ENCODE measurements around the gene RABL3. TPM values are rescaled to one million over a fixed set of nuclear protein-coding genes. Genes with fewer than 3 reads are reported as not detected.
"Not testable (repeated sequence)": the region's sequence is repeated elsewhere in the genome, so short reads cannot be mapped to it uniquely, and the experiment has no call there.

RABL3 gene
- total RNA-seq, 1 experiment from 2014 or later: 18.2 TPM

- DNase-seq (ENCODE audit: low spot score): peak; percentile 60
- H3K27ac ChIP-seq (ENCODE audit: low read depth, low read length, poor library complexity, severe bottlenecking): no peak overlapping the region
- no peaks in the 10 kb centered on the region for H3K9me3 ChIP-seq (ENCODE audit: low read depth, low read length, poor library complexity, severe bottlenecking)
- intact Hi-C loops (cut with micrococcal nuclease; ENCODE audit: unreplicated experiment): loop anchor here (5.0 kb wide), 1 partner anchor 64 kb away; the partner anchor contains the start of genes GTF2E1 and RABL3
- no TSS peak for BruUV-seq (replicated peaks)
- H3K27me3 ChIP-seq (replicated peaks; ENCODE audit: insufficient read depth, low read depth, low read length, poor library complexity): no peaks in the 10 kb centered on the region
- ChIA-PET CTCF (no interaction called here), POLR2A (ENCODE audit: low non-redundant PET) (interaction anchor here (0.6 kb wide), 1 partner anchor 63 kb away, joined by 3 read pairs; no protein-coding TSS in a partner anchor)
- peaks cover 21% of the 10 kb centered on the region for H3K4me1 ChIP-seq (ENCODE audit: insufficient read depth, low read length, poor library complexity, severe bottlenecking)
- H3K4me3 ChIP-seq (ENCODE audit: low read depth, low read length, poor library complexity, severe bottlenecking): no peak overlapping the region
- H3K36me3 ChIP-seq (ENCODE audit: insufficient read depth, low read length, poor library complexity, severe bottlenecking): no peaks in the 10 kb centered on the region
- TF ChIP-seq EZH2 (IDR thresholded peaks at IDR 0.05; ENCODE audit: borderline replicate concordance, low read depth, low read length, poor library complexity, severe bottlenecking) (no peak), CTCF (conservative IDR thresholded peaks at IDR 0.05; ENCODE audit: low read depth, low read length) (no peak)
Measured at GRCh38 chr3:120678331-120678947, 63.9 kb downstream of the RABL3 start.

- H3K36me3 ChIP-seq (ENCODE audit: insufficient read depth, low read length, poor library complexity, severe bottlenecking); CTCF ChIA-PET; POLR2A ChIA-PET (ENCODE audit: low non-redundant PET); DNase-seq (ENCODE audit: low spot score); BruUV-seq (replicated peaks); H3K4me3 ChIP-seq (ENCODE audit: low read depth, low read length, poor library complexity, severe bottlenecking); H3K9me3 ChIP-seq (ENCODE audit: low read depth, low read length, poor library complexity, severe bottlenecking); H3K27ac ChIP-seq (ENCODE audit: low read depth, low read length, poor library complexity, severe bottlenecking); H3K27me3 ChIP-seq (replicated peaks; ENCODE audit: insufficient read depth, low read depth, low read length, poor library complexity): not testable (repeated sequence)
- peaks cover 22% of the 10 kb centered on the region for H3K4me1 ChIP-seq (ENCODE audit: insufficient read depth, low read length, poor library complexity, severe bottlenecking)
- intact Hi-C loops (cut with micrococcal nuclease; ENCODE audit: unreplicated experiment): loop anchor here (5.0 kb wide), 1 partner anchor 65 kb away; the partner anchor contains the start of genes GTF2E1 and RABL3
Measured at GRCh38 chr3:120677193-120677592, 65.1 kb downstream of the RABL3 start.

DNA sequence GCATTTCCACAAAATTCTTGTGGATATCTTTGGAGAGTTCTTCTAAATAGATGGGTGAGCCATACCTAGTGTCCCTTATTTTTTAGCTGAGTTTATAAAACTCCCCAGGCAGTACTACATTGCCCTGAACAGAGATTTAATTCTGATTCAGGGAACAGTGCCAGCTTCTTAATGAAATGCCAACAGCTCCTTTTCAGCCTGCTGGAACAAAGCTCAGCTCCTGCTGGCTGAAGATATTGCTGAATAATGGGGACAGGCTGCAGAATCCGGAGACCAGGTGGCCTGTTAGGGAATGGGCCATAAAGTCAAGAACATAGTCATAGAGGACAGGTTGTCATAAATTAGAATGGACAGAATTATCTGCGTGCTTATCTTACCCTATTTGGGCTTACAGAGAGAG, 69.2 kb downstream of the RABL3 start:
- Histone ChIP-seq H3K27me3 (replicated peaks; ENCODE audit: insufficient read depth, low read depth, low read length, poor library complexity) (no peaks in the 10 kb centered on the region), H3K27ac (ENCODE audit: low read depth, low read length, poor library complexity, severe bottlenecking) (no peak overlapping the region), H3K4me1 (ENCODE audit: insufficient read depth, low read length, poor library complexity, severe bottlenecking) (peaks cover 11% of the 10 kb centered on the region), H3K9me3 (ENCODE audit: low read depth, low read length, poor library complexity, severe bottlenecking) (no peaks in the 10 kb centered on the region), H3K4me3 (ENCODE audit: low read depth, low read length, poor library complexity, severe bottlenecking) (no peak overlapping the region), H3K36me3 (ENCODE audit: insufficient read depth, low read length, poor library complexity, severe bottlenecking) (no peaks in the 10 kb centered on the region)
- DNase-seq (ENCODE audit: low spot score): peak; percentile 75
- intact Hi-C loops (cut with micrococcal nuclease; ENCODE audit: unreplicated experiment): no loop called here
- POLR2A ChIA-PET (ENCODE audit: low non-redundant PET): interaction anchor here (0.6 kb wide), 1 partner anchor 58 kb away, joined by 7 read pairs; no protein-coding TSS in a partner anchor
- CTCF ChIA-PET: no interaction called here
- no peak for TF ChIP-seq CTCF (conservative IDR thresholded peaks at IDR 0.05; ENCODE audit: low read depth, low read length)
- no peak for TF ChIP-seq EZH2 (IDR thresholded peaks at IDR 0.05; ENCODE audit: borderline replicate concordance, low read depth, low read length, poor library complexity, severe bottlenecking)
- BruUV-seq (replicated peaks): no TSS peak

GRCh38 chr3:120670576-120670975, 71.7 kb downstream of the RABL3 start:
- DNase-seq (ENCODE audit: low spot score): no peak
- POLR2A ChIA-PET (ENCODE audit: low non-redundant PET): no interaction called here

More at GRCh38 chr3:120670576-120670975, 71.7 kb downstream of the RABL3 start:
- intact Hi-C loops (cut with micrococcal nuclease; ENCODE audit: unreplicated experiment): no loop called here
- H3K9me3 ChIP-seq (ENCODE audit: low read depth, low read length, poor library complexity, severe bottlenecking): no peaks in the 10 kb centered on the region
- no peak overlapping the region for H3K27ac ChIP-seq (ENCODE audit: low read depth, low read length, poor library complexity, severe bottlenecking)
- TF ChIP-seq EZH2 (IDR thresholded peaks at IDR 0.05; ENCODE audit: borderline replicate concordance, low read depth, low read length, poor library complexity, severe bottlenecking): no peak
- TF ChIP-seq CTCF (conservative IDR thresholded peaks at IDR 0.05; ENCODE audit: low read depth, low read length): no peak
- CTCF ChIA-PET: no interaction called here
- peaks cover 4% of the 10 kb centered on the region for H3K27me3 ChIP-seq (replicated peaks; ENCODE audit: insufficient read depth, low read depth, low read length, poor library complexity)
- H3K4me1 ChIP-seq (ENCODE audit: insufficient read depth, low read length, poor library complexity, severe bottlenecking): peaks cover 7% of the 10 kb centered on the region
- no peaks in the 10 kb centered on the region for H3K36me3 ChIP-seq (ENCODE audit: insufficient read depth, low read length, poor library complexity, severe bottlenecking)
- H3K4me3 ChIP-seq (ENCODE audit: low read depth, low read length, poor library complexity, severe bottlenecking): no peak overlapping the region
- no TSS peak for BruUV-seq (replicated peaks)
